ENCODE results near the gene CNR2. TPM values are rescaled to one million over a fixed set of nuclear protein-coding genes. Genes with fewer than 3 reads are reported as not detected.
"Not testable (repeated sequence)": the region's sequence is repeated elsewhere in the genome, so short reads cannot be mapped to it uniquely, and the experiment has no call there.

CNR2 gene
- total RNA-seq, 1 donor from 2014 or later: not detected

GRCh38 chr1:23923592-23924499, 10.7 kb upstream of the CNR2 start:
- ATAC-seq (no peak), DNase-seq (no peak)
- intact Hi-C loops (cut with micrococcal nuclease): no loop called here

DNA sequence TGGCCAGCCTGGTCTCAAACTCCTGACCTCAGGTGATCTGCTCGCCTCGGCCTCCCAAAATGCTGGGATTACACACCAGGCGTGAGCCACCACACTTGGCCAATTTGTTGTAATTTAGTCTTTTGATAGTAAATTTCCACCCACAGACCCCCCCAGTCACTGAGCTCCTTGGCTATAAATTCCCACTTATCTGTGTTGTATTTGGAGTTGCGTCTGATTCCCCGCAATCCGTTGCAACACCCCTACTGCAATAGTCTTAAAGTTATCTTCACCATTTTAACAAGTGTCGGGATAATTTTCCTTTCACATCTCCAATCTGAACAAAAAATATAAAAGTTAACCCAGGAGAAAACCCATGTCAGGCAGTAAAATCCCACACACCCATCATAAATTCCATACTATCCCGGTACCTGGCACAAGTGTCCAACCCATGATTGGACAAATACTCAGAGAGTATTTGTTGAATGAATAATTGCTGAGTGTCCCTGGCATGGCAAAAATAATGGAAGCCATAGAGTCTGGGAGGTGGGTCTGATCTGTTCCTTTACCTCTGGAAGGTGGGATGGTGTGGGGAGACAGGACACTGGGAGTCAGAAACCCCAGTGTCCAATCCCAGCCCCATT, 9.3 kb upstream of the CNR2 start:
- no peak for DNase-seq
- intact Hi-C loops (cut with micrococcal nuclease): no loop called here
- no peak for ATAC-seq

GRCh38 chr1:23916209-23917131, 3.3 kb upstream of the CNR2 start:
- ATAC-seq (peak; percentile 69), DNase-seq (peak; percentile 65)
- intact Hi-C loops (cut with micrococcal nuclease): no loop called here

DNA sequence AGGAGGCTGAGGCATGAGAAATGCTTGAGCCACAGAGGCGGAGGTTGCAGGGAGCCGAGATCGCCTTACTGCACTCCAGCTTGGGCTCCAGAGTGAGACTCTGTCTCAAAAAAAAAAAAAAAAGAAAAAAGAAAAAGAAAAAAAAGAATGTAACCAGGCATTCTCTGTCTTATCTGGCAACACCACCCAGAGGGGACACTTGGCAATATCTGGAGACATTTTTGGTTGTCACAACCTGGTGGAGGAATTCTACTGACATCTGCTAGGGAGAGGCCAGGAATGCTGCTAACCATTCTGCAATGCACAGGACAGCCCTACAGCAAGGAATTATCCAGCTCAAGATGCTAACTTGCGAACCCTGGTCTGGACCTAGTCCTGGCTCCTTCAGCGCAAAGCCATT, 2.3 kb upstream of the CNR2 start:
- no peak for ATAC-seq
- DNase-seq: no peak
- intact Hi-C loops (cut with micrococcal nuclease): no loop called here

- intact Hi-C loops (cut with micrococcal nuclease): no loop called here
- ATAC-seq (no peak), DNase-seq (no peak)
Measured at GRCh38 chr1:23914921-23915320, 1.8 kb upstream of the CNR2 start.

DNA sequence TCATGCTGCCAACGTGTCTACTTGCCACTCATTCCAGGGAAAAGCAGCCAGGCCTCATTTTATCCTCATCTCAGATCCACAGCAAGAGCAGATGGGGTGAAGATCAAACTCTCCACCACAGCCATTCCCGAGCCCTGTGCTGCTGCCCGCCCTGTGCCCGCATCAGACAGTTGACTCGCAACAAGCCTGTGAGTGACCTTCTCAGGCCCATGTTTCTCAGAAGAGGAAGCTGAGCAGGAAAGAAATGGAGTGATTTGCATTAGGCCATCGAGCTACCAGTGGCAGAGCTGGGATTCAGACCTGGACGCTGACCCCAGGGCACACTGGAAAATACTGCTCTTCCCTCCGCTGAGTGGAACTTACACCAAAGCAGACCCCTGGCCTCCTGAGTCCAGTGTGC, 1.2 kb downstream of the CNR2 start:
- intact Hi-C loops (cut with micrococcal nuclease): no loop called here
- ATAC-seq (no peak), DNase-seq (no peak)

- no peak for DNase-seq
- no peak for ATAC-seq
- intact Hi-C loops (cut with micrococcal nuclease): no loop called here
Measured at GRCh38 chr1:23910553-23911246, 2.5 kb downstream of the CNR2 start.

- DNase-seq (no peak), ATAC-seq (no peak)
- intact Hi-C loops (cut with micrococcal nuclease): no loop called here
Measured at GRCh38 chr1:23910144-23910543, 3.0 kb downstream of the CNR2 start.

DNA sequence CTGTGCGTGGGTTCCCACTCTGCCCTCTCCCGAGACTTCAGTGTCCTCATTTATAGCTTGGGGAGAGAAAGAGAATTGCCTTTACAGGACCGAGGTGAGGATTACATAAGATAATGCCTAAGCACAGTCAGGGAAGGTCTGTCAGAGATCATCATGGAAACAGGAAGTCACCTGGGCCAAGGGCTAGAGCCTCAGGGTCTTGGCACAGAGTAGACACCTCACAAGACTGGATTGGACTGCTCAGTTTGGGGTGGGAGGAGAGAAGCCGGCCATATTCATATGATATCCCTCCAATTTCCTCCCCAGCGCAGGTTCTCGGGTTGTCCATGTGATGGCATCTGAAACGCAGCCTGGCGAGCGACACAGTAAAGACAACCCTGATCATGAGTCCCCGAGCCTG, 3.8 kb downstream of the CNR2 start:
- intact Hi-C loops (cut with micrococcal nuclease): no loop called here
- ATAC-seq (no peak), DNase-seq (no peak)

DNA sequence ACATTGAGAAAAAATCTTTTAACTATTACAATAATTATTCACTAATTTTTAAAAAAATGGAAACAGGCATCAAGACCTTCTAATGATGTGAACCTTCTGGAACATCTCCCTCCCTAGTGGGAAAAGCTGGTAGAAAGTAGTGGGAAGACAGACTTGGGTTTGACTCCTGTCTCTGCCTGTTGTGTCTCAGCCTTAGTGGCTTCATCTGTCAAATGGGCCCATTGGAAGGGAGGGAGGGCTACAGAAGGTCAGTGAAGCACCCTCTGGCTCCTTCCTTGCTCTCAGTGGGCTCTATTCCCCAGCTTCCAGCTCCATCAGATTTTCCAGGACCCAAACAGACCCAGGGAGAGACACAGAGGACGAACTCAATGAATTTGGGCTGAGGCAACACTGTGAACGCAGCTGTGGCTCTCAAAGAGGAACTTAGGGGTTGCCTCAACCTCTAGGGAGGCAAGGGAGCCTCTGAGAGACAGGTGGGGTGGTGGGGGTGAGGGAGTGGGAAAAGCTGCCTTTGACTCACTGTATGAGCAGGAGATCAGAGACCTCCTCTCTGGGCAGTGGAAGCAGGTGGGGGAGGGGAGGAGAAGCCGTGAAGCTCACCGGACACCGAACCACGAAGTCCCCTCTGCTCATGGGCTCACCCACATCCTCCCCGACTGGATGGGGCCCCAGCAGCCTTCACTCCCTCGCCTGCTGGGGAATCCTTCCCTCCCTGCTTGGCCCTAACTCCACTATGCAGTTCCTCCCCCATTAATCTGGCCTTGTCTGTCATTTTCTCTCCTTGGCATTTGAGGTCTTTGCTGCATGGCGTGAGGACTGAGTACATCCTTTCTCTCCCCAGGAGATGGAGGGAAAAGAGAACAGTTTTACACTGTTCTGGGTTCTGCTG, 4.5 kb downstream of the CNR2 start:
- peak; percentile 50 for ATAC-seq
- intact Hi-C loops (cut with micrococcal nuclease): no loop called here
- DNase-seq: no peak

DNA sequence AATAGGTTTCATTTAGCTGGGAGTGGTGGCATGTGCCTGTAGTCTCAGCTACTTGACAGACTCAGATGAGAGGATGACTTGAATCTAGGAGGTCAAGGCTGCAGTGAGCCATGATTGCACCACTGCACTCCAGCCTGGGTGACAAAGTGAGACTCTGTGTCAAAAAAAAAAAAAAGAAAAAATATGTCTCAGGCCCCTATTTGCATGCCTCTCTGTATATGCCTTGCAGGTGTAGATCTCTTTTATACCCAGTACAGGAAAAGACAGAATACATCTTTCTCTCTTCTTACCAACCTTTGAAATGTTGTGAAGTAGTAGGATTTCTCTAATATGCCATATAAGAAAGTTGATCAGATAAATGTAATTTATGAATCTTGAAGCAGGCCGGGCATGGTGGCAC, 6.4 kb downstream of the CNR2 start:
- ATAC-seq (no peak), DNase-seq (no peak)
- intact Hi-C loops (cut with micrococcal nuclease): no loop called here

DNA sequence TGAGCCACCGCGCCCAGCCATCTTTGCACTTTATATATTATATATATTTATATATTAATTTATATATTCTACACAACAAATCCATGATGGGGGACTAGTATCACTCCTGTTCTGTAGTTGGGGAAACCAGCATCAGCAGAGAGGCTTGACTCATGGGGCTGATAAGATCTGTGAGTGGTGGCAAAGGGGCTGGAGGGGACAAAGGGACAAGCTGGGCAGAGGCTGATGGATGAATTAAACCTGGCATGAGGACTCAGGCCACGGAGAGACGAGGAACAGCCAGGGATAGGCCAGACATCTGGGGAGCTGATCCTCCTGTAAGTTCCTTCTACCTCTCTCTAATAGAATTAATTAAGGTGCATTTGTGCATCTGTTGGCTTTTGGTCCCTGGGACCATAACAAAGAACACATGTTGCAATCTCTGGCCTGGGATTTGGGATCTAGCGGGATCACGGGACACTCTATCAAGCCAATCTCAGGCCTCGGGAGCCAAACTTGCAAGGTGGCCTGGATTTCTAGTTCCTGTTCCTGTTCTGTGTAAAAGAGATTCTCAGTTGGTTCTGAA, 7.6 kb downstream of the CNR2 start:
- ATAC-seq (no peak), DNase-seq (no peak)
- intact Hi-C loops (cut with micrococcal nuclease): no loop called here

GRCh38 chr1:23904748-23905357, 8.3 kb downstream of the CNR2 start:
- DNase-seq (no peak), ATAC-seq (no peak)
- intact Hi-C loops (cut with micrococcal nuclease): no loop called here

GRCh38 chr1:23903754-23904153, 9.4 kb downstream of the CNR2 start:
- intact Hi-C loops (cut with micrococcal nuclease): no loop called here
- no peak for DNase-seq
- ATAC-seq: no peak

GRCh38 chr1:23902321-23903278, 10.6 kb downstream of the CNR2 start:
- intact Hi-C loops (cut with micrococcal nuclease): no loop called here
- ATAC-seq (peak; percentile 58), DNase-seq (no peak)

DNA sequence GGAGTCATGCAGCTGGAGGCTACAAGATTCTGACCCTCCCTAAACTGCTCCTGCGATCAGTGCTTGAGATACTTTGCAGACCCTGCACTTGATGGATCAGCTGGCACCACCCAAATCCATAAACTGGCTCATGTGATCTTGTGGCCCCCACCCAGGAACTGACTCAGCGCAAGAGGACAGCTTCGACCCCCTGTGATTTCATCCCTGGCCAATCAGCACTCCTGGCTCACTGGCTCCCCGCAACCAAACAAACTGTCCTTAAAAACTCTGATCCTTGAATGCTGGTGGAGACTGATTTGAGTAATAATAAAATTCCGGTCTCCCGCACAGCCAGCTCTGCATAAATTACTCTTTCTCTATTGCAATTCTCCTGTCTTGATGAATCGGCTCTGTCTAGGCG, 13.1 kb downstream of the CNR2 start:
- ATAC-seq; DNase-seq; intact Hi-C loops (cut with micrococcal nuclease): not testable (repeated sequence)

Measured in left ventricle myocardium superior (tissue), 1 donor.